A549 (cell line): ENCODE data around the gene MAPKAPK2.

Experiments used
- CBX8 ChIP-seq: fragments of 200-600 bp; sonication (generic); IDR thresholded peaks from 2 replicates; pipeline ENCODE4 v1.6.1; 2016
- CEBPB ChIP-seq, 2 experiments: fragments of >200 bp in 1 of 2; sonication (Bioruptor Twin) in 1 of 2; formaldehyde crosslinking in 1 of 2; IDR thresholded peaks; 2 replicates each; pipeline ENCODE4 v1.6.1; 2012 to 2016
- ESRRA ChIP-seq: fragments of 150-350 bp; IDR thresholded peaks from 2 replicates; pipeline ENCODE4 v1.6.1; 2014; ENCODE audit warnings: mild to moderate bottlenecking, low read length, borderline replicate concordance
- GATA3 ChIP-seq: IDR thresholded peaks from 2 replicates; pipeline ENCODE4 v1.6.1; 2012; ENCODE audit warnings: borderline replicate concordance
- NPAS2 ChIP-seq: fragments of 250-450 bp; sonication (Bioruptor Pico); IDR thresholded peaks from 2 replicates; pipeline ENCODE4 v1.8.0; 2022; ENCODE audit warnings: mild to moderate bottlenecking, moderate library complexity, borderline replicate concordance
- POLR2A ChIP-seq: IDR thresholded peaks from 2 replicates; pipeline ENCODE4 v1.6.1; 2012; ENCODE audit warnings: mild to moderate bottlenecking, low read length
- TF ChIP-seq, protein P1 (sequence below): fragments of >200 bp; sonication (Bioruptor Twin); formaldehyde crosslinking; IDR thresholded peaks from 3 replicates; pipeline ENCODE4 v1.5.1; 2016

DNA sequence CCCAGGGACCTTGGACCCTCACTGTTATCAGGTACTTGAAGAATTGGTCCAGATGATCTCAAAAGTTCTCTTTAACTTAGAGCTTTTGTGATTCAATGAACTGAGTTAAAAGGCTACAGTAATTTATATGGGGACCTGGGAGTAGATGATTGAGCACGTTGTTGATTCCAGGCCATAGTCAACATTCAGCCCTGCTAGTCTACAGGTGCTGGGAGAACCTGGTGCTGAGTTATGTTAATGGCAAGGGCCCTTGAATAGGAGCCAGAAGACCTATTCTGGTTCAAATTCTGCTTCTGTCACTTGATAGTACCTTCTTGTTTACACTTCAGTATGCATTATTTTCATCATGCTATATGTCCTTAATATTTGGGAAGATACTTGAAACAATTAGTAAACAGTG lies 38.2 kb upstream of the MAPKAPK2 start:
- TF ChIP-seq, protein P1, sequence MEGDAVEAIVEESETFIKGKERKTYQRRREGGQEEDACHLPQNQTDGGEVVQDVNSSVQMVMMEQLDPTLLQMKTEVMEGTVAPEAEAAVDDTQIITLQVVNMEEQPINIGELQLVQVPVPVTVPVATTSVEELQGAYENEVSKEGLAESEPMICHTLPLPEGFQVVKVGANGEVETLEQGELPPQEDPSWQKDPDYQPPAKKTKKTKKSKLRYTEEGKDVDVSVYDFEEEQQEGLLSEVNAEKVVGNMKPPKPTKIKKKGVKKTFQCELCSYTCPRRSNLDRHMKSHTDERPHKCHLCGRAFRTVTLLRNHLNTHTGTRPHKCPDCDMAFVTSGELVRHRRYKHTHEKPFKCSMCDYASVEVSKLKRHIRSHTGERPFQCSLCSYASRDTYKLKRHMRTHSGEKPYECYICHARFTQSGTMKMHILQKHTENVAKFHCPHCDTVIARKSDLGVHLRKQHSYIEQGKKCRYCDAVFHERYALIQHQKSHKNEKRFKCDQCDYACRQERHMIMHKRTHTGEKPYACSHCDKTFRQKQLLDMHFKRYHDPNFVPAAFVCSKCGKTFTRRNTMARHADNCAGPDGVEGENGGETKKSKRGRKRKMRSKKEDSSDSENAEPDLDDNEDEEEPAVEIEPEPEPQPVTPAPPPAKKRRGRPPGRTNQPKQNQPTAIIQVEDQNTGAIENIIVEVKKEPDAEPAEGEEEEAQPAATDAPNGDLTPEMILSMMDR: no peak
- no peak for TF ChIP-seq NPAS2
- TF ChIP-seq CBX8: no peak
- TF ChIP-seq ESRRA: no peak
- no peak for TF ChIP-seq POLR2A
- no peak for TF ChIP-seq GATA3
- TF ChIP-seq CEBPB (IDR thresholded peaks at IDR 0.05): no peak
